Hair follicle dermal papilla cell (primary cell): ENCODE data around the gene CNOT6. TPM values are rescaled to one million over a fixed set of nuclear protein-coding genes. Genes with fewer than 3 reads are reported as not detected.

Experiments used
- small RNA-seq: library from RNA; depleted of rRNA; stranded (forward); fragments of <200 nt; gene quantifications from one replicate; pipeline ENCODE3, GENCODE V24; 2012
- total RNA-seq: library from RNA; depleted of rRNA; stranded (reverse); fragments of >200 nt; gene quantifications from 2 replicates; pipeline ENCODE4 v1.2.3, GENCODE V29; 2012

The CNOT6 gene
- 6.8 and 7.0 TPM in 2 replicates for total RNA-seq

GRCh38 chr5:180494060-180494509, at the start of gene CNOT6:
CNOT6 (plus strand) TSS chr5:180494379; CDS start chr5:180529277, 34,898 bp downstream.

GRCh38 chr5:180591311-180591887, 97.2 kb downstream of the CNOT6 start, which contains the start of gene SCGB3A1:
SCGB3A1 (minus strand) TSS chr5:180591499; CDS start chr5:180591462, 37 bp downstream.

Small RNA genes lying within 50 kb of the gene (small RNA-seq; reads per million reads assigned to genes)
- gene RNU6-525P, result 0.16 reads per million

Other genes with a start within 250 kb of the CNOT6 start
- 30.1 and 35.2 TPM in 2 replicates for gene MAPK9, start 202.3 kb upstream of the CNOT6 start, total RNA-seq
- 23.9 and 25.3 TPM in 2 replicates for gene GFPT2, start 141.0 kb upstream of the CNOT6 start, total RNA-seq
- not detected in 2 replicates for gene SCGB3A1, start 97.1 kb downstream of the CNOT6 start, total RNA-seq
- 0.16 TPM in 1 of 2 replicates, not detected in the other for gene FLT4, start 155.2 kb downstream of the CNOT6 start, total RNA-seq
- gene OR2Y1, start 245.7 kb downstream of the CNOT6 start, total RNA-seq, result not detected in 2 replicates